K562 (cell line): ENCODE results near the gene PPP1R12B. TPM values are rescaled to one million over a fixed set of nuclear protein-coding genes. Genes with fewer than 3 reads are reported as not detected.

Experiments
- CBFA2T2 ChIP-seq: fragments of 450-650 bp; conservative IDR thresholded peaks from 2 replicates; pipeline ENCODE4 v1.6.1; 2017; ENCODE audit warnings: mild to moderate bottlenecking
- ELF4 ChIP-seq: fragments of 450-650 bp; formaldehyde crosslinking; IDR thresholded peaks from 2 replicates; pipeline ENCODE4 v1.4.0; 2022; ENCODE audit warnings: missing genetic modification characterization
- EP400 ChIP-seq: fragments of 450-650 bp; IDR thresholded peaks from 2 replicates; pipeline ENCODE4 v1.6.1; 2017; ENCODE audit warnings: antibody characterized with exemption, mild to moderate bottlenecking, moderate library complexity
- FOXM1 ChIP-seq, 2 experiments: fragments of 450-650 bp in 1 of 2; sonication (generic) in 1 of 2; formaldehyde crosslinking in 1 of 2; IDR thresholded peaks; 2 replicates each; pipeline versions ENCODE4 v1.6.1 to v1.9.0; 2017 to 2022; ENCODE audit warnings: low read depth in 2 of 2, mild to moderate bottlenecking in 2 of 2, missing genetic modification reagents in 1 of 2, moderate library complexity in 1 of 2
- L3MBTL2 ChIP-seq: fragments of 450-650 bp; IDR thresholded peaks from 2 replicates; pipeline ENCODE4 v1.6.1; 2016; ENCODE audit warnings: mild to moderate bottlenecking, moderate library complexity
- MECOM ChIP-seq: fragments of 250-450 bp; sonication (Bioruptor Pico); IDR thresholded peaks from 2 replicates; pipeline ENCODE4 v1.8.0; 2022; ENCODE audit warnings: inconsistent platforms
- NBN ChIP-seq: fragments of 450-650 bp; IDR thresholded peaks from 2 replicates; pipeline ENCODE4 v1.6.1; 2016; ENCODE audit warnings: low read depth, mild to moderate bottlenecking
- NCOA4 ChIP-seq: fragments of 450-650 bp; IDR thresholded peaks from 2 replicates; pipeline ENCODE4 v1.6.1; 2018; ENCODE audit warnings: mild to moderate bottlenecking; ENCODE audit not compliant: partially characterized antibody
- NRF1 ChIP-seq, 2 experiments: fragments of 450-650 bp; IDR thresholded peaks in 1 of 2; conservative IDR thresholded peaks in 1 of 2; 2 replicates each; pipeline ENCODE4 v1.6.1; 2014; ENCODE audit warnings: mild to moderate bottlenecking in 2 of 2
- PHF21A ChIP-seq: fragments of 450-650 bp; IDR thresholded peaks from 2 replicates; pipeline ENCODE4 v1.6.1; 2017; ENCODE audit warnings: low read depth, borderline replicate concordance
- PHF8 ChIP-seq: fragments of 200-600 bp; sonication (generic); IDR thresholded peaks from 2 replicates; pipeline ENCODE4 v1.6.1; 2012; ENCODE audit warnings: mixed run types, mild to moderate bottlenecking, inconsistent platforms, low read length, moderate library complexity, borderline replicate concordance
- POLR2AphosphoS5 ChIP-seq: IDR thresholded peaks from 2 replicates; pipeline ENCODE4 v1.6.1; 2011; ENCODE audit warnings: mild to moderate bottlenecking, low read depth, low read length, moderate library complexity; ENCODE audit not compliant: control insufficient read depth, insufficient read depth
- SETDB1 ChIP-seq: IDR thresholded peaks from one replicate; pipeline ENCODE4 v1.6.1; 2012; ENCODE audit warnings: low read length, control low read depth, inconsistent platforms
- TARDBP ChIP-seq: fragments of 450-650 bp; IDR thresholded peaks from 2 replicates; pipeline ENCODE4 v1.6.1; 2016
- ZNF175 ChIP-seq: fragments of 200-800 bp; sonication (Bioruptor generic); IDR thresholded peaks from 2 replicates; pipeline ENCODE4 v1.6.1; 2016; ENCODE audit warnings: low read depth, mild to moderate bottlenecking, missing genetic modification characterization, missing compliant biosample characterization
- ZNF274 ChIP-seq: IDR thresholded peaks from 2 replicates; pipeline ENCODE4 v1.6.1; 2011; ENCODE audit warnings: low read depth, mild to moderate bottlenecking, low read length, moderate library complexity, borderline replicate concordance
- ZNF584 ChIP-seq: fragments of 200-800 bp; sonication (Bioruptor generic); IDR thresholded peaks from 2 replicates; pipeline ENCODE4 v1.6.1; 2016; ENCODE audit warnings: low read depth, mild to moderate bottlenecking, missing genetic modification characterization, missing compliant biosample characterization
- ZNF77 ChIP-seq: fragments of 250-450 bp; sonication (Bioruptor Pico); IDR thresholded peaks from 2 replicates; pipeline ENCODE4 v1.5.0; 2020
- polyA plus RNA-seq, 8 experiments: library from polyadenylated mRNA; depleted of rRNA in 4 of 8; stranded (reverse) in 5 of 8; unstranded in 3 of 8; fragments of >200 nt; fragmentation: Nextera tagmentation in 2 of 8; fragmentation: Illumina TruSeq in 1 of 8; extraction: Ambion mirVana in 2 of 8; extraction: Trizol in 1 of 8; gene quantifications; 2 replicates each; pipeline versions ENCODE4 v1.2.1 to v1.2.3, GENCODE V29; 2011 to 2014; ENCODE audit warnings: inconsistent platforms in 1 of 8, missing spikeins in 1 of 8
- total RNA-seq, 7 experiments: library from RNA; depleted of rRNA in 6 of 7; stranded (reverse); fragments of >200 nt in 6 of 7; fragmentation: Illumina TruSeq in 2 of 7; extraction: Trizol in 2 of 7; gene quantifications; 2 replicates each; pipeline versions ENCODE4 v1.2.1 to v1.2.3, GENCODE V29; 2011 to 2021; ENCODE audit warnings: low replicate concordance in 1 of 7
- TF ChIP-seq, protein P1 (sequence below): IDR thresholded peaks from 2 replicates; pipeline ENCODE4 v1.6.1; 2012; ENCODE audit warnings: low read depth, low read length, improper control_type of control experiment, borderline replicate concordance
- TF ChIP-seq, protein P2 (sequence below): fragments of 450-650 bp; IDR thresholded peaks from 2 replicates; pipeline ENCODE4 v1.6.1; 2016; ENCODE audit warnings: low read depth, mild to moderate bottlenecking, moderate library complexity
- TF ChIP-seq, protein P3 (sequence below): fragments of 450-650 bp; IDR thresholded peaks from 2 replicates; pipeline ENCODE4 v1.6.1; 2016
- TF ChIP-seq, protein P4 (sequence below): fragments of 450-650 bp; IDR thresholded peaks from one replicate; pipeline ENCODE4 v1.6.1; 2018; ENCODE audit warnings: mild to moderate bottlenecking, moderate library complexity; ENCODE audit not compliant: partially characterized antibody
- TF ChIP-seq, protein P5 (sequence below): fragments of 450-650 bp; formaldehyde crosslinking; conservative IDR thresholded peaks from 2 replicates; pipeline ENCODE4 v1.4.0; 2022; ENCODE audit warnings: mild to moderate bottlenecking, missing genetic modification characterization

The PPP1R12B gene
- total and polyA plus RNA-seq, 9 of the 15 experiments (the other 6 are each of a cell fraction or from before 2014, with no cell fraction given): 0.73 to 16.9 (median 13.6) TPM

DNA sequence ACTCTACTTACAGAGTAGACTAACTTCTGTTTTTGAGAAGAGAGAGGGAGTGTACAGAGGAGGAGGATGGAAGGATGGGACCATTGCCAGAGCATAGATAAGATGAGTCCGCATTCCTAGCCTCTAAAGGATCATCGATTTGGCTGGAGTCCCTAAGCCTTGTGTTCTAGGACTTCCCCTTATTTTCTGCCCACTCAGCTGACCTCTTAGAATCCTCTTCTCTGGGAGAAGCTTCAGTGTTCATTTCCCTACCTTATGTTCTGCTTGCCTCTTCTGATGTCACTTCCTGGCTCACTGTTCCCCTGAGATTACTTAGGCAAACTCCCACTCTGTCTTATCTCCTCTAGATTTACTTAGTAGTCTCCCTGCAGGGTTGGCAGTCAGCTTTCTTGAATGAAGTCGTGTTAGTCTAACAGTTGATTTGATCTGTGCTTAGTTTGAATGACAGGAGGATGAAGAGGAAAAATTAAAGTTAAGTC, 205.1 kb downstream of the PPP1R12B start (continued):
- TF ChIP-seq, protein P1, sequence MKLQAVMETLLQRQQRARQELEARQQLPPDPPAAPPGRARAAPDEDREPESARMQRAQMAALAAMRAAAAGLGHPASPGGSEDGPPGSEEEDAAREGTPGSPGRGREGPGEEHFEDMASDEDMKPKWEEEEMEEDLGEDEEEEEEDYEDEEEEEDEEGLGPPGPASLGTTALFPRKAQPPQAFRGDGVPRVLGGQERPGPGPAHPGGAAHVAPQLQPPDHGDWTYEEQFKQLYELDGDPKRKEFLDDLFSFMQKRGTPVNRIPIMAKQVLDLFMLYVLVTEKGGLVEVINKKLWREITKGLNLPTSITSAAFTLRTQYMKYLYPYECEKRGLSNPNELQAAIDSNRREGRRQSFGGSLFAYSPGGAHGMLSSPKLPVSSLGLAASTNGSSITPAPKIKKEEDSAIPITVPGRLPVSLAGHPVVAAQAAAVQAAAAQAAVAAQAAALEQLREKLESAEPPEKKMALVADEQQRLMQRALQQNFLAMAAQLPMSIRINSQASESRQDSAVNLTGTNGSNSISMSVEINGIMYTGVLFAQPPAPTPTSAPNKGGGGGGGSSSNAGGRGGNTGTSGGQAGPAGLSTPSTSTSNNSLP: peak; percentile 83; the same call in 1 of the 2 replicates
- TF ChIP-seq PHF21A (peak; percentile 67; the same call in 1 of the 2 replicates), SETDB1 (peak; percentile 43), CBFA2T2 (peak; percentile 93), EP400 (peak; percentile 71), ELF4 (CRISPR knock-in tag) (peak; percentile 84; the same call in 1 of the 2 replicates), NCOA4 (no peak), NBN (peak; percentile 95; the same call in 1 of the 2 replicates), ZNF175 (CRISPR knock-in tag) (peak; percentile 87), MECOM (peak; percentile 96), ZNF274 (no peak), L3MBTL2 (peak; percentile 19; the same call in 1 of the 2 replicates), TARDBP (peak; percentile 34; the same call in 1 of the 2 replicates), FOXM1 (IDR thresholded peaks at IDR 0.05; ENCODE audit: low read depth) (peak; percentile 68), FOXM1 (CRISPR knock-in tag; IDR thresholded peaks at IDR 0.05; ENCODE audit: low read depth) (no peak), PHF8 (no peak), NRF1 (conservative IDR thresholded peaks at IDR 0.05 in 1 of 2, IDR thresholded peaks at IDR 0.05 in 1 of 2) (peak; percentile 41 to 51; a peak in 1 of 4 replicates), POLR2AphosphoS5 (peak; percentile 83), ZNF584 (CRISPR knock-in tag) (0 out of 2 replicates have a peak, but pooled peaks have one; percentile 56), ZNF77 (no peak)
- TF ChIP-seq, protein P2, sequence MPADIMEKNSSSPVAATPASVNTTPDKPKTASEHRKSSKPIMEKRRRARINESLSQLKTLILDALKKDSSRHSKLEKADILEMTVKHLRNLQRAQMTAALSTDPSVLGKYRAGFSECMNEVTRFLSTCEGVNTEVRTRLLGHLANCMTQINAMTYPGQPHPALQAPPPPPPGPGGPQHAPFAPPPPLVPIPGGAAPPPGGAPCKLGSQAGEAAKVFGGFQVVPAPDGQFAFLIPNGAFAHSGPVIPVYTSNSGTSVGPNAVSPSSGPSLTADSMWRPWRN: peak; percentile 80
- TF ChIP-seq, protein P3, sequence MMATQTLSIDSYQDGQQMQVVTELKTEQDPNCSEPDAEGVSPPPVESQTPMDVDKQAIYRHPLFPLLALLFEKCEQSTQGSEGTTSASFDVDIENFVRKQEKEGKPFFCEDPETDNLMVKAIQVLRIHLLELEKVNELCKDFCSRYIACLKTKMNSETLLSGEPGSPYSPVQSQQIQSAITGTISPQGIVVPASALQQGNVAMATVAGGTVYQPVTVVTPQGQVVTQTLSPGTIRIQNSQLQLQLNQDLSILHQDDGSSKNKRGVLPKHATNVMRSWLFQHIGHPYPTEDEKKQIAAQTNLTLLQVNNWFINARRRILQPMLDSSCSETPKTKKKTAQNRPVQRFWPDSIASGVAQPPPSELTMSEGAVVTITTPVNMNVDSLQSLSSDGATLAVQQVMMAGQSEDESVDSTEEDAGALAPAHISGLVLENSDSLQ: peak; percentile 97
- TF ChIP-seq, protein P4, sequence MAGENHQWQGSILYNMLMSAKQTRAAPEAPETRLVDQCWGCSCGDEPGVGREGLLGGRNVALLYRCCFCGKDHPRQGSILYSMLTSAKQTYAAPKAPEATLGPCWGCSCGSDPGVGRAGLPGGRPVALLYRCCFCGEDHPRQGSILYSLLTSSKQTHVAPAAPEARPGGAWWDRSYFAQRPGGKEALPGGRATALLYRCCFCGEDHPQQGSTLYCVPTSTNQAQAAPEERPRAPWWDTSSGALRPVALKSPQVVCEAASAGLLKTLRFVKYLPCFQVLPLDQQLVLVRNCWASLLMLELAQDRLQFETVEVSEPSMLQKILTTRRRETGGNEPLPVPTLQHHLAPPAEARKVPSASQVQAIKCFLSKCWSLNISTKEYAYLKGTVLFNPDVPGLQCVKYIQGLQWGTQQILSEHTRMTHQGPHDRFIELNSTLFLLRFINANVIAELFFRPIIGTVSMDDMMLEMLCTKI: no peak
- TF ChIP-seq, protein P5, sequence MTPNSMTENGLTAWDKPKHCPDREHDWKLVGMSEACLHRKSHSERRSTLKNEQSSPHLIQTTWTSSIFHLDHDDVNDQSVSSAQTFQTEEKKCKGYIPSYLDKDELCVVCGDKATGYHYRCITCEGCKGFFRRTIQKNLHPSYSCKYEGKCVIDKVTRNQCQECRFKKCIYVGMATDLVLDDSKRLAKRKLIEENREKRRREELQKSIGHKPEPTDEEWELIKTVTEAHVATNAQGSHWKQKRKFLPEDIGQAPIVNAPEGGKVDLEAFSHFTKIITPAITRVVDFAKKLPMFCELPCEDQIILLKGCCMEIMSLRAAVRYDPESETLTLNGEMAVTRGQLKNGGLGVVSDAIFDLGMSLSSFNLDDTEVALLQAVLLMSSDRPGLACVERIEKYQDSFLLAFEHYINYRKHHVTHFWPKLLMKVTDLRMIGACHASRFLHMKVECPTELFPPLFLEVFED (CRISPR knock-in tag): no peak; the same call in 1 of the 2 replicates
